Thymus (tissue), 2 donors: ENCODE measurements around the gene CPTP. TPM values are rescaled to one million over a fixed set of nuclear protein-coding genes. Genes with fewer than 3 reads are reported as not detected.

Source experiments
- polyA plus RNA-seq: library from polyadenylated mRNA; stranded (reverse); fragments of 200-250 nt; gene quantifications from one replicate; pipeline ENCODE4 v1.2.3, GENCODE V29; 2013
- total RNA-seq: library from RNA; stranded (reverse); fragments of 120-200 nt; gene quantifications from one replicate; pipeline ENCODE4 v1.2.4, GENCODE V29; 2013
- donor health status: healthy.

CPTP gene
- total and polyA plus RNA-seq, 2 donors = 8.5 to 10.3 TPM

Other genes starting within 250 kb of the CPTP start
- gene C1orf159, start 208.7 kb upstream of the CPTP start, total RNA-seq = 5.0 TPM
- 17.8 TPM for gene C1orf159, start 208.7 kb upstream of the CPTP start, polyA plus RNA-seq
- gene TTLL10, start 150.9 kb upstream of the CPTP start, total RNA-seq = 0.14 TPM
- gene TTLL10, start 150.9 kb upstream of the CPTP start, polyA plus RNA-seq = 0.27 TPM
- gene TNFRSF18, start 118.2 kb upstream of the CPTP start, total RNA-seq = 4.2 TPM
- gene TNFRSF18, start 118.2 kb upstream of the CPTP start, polyA plus RNA-seq = 29.9 TPM
- 12.7 TPM for gene TNFRSF4, start 110.6 kb upstream of the CPTP start, total RNA-seq
- gene TNFRSF4, start 110.6 kb upstream of the CPTP start, polyA plus RNA-seq = 18.8 TPM
- 37.6 TPM for gene SDF4, start 92.8 kb upstream of the CPTP start, total RNA-seq
- gene SDF4, start 92.8 kb upstream of the CPTP start, polyA plus RNA-seq = 79.1 TPM
- 16.3 TPM for gene B3GALT6, start 92.6 kb upstream of the CPTP start, total RNA-seq
- gene B3GALT6, start 92.6 kb upstream of the CPTP start, polyA plus RNA-seq = 11.8 TPM
- gene C1QTNF12, start 78.1 kb upstream of the CPTP start, total RNA-seq = 2.1 TPM
- 3.4 TPM for gene C1QTNF12, start 78.1 kb upstream of the CPTP start, polyA plus RNA-seq
- 34.7 TPM for gene UBE2J2, start 50.9 kb upstream of the CPTP start, total RNA-seq
- 67.1 TPM for gene UBE2J2, start 50.9 kb upstream of the CPTP start, polyA plus RNA-seq
- 1.7 TPM for gene SCNN1D, start 44.4 kb upstream of the CPTP start, total RNA-seq
- gene SCNN1D, start 44.4 kb upstream of the CPTP start, polyA plus RNA-seq = 12.5 TPM
- gene ACAP3, start 16.9 kb upstream of the CPTP start, total RNA-seq = 15.5 TPM
- gene ACAP3, start 16.9 kb upstream of the CPTP start, polyA plus RNA-seq = 58.8 TPM
- gene PUSL1, start 16.2 kb upstream of the CPTP start, total RNA-seq = 12.5 TPM
- gene PUSL1, start 16.2 kb upstream of the CPTP start, polyA plus RNA-seq = 10.0 TPM
- gene INTS11, start 142 bp upstream of the CPTP start, total RNA-seq = 60.8 TPM
- gene INTS11, start 142 bp upstream of the CPTP start, polyA plus RNA-seq = 216 TPM
- gene TAS1R3, start 6.5 kb downstream of the CPTP start, total RNA-seq = 0.19 TPM
- gene TAS1R3, start 6.5 kb downstream of the CPTP start, polyA plus RNA-seq = 0.37 TPM
- 19.6 TPM for gene DVL1, start 24.6 kb downstream of the CPTP start, total RNA-seq
- 40.9 TPM for gene DVL1, start 24.6 kb downstream of the CPTP start, polyA plus RNA-seq
- 2.7 TPM for gene MXRA8, start 33.8 kb downstream of the CPTP start, total RNA-seq
- 9.6 TPM for gene MXRA8, start 33.8 kb downstream of the CPTP start, polyA plus RNA-seq
- gene AURKAIP1, start 50.4 kb downstream of the CPTP start, total RNA-seq = 96.2 TPM
- gene AURKAIP1, start 50.4 kb downstream of the CPTP start, polyA plus RNA-seq = 116 TPM
- gene CCNL2, start 74.5 kb downstream of the CPTP start, total RNA-seq = 73.8 TPM
- 340 TPM for gene CCNL2, start 74.5 kb downstream of the CPTP start, polyA plus RNA-seq
- gene MRPL20, start 82.5 kb downstream of the CPTP start, total RNA-seq = 119 TPM
- 140 TPM for gene MRPL20, start 82.5 kb downstream of the CPTP start, polyA plus RNA-seq
- gene ANKRD65, start 96.5 kb downstream of the CPTP start, total RNA-seq = 7.9 TPM
- 16.0 TPM for gene ANKRD65, start 96.5 kb downstream of the CPTP start, polyA plus RNA-seq
- gene VWA1, start 110.9 kb downstream of the CPTP start, total RNA-seq = 5.1 TPM
- 16.8 TPM for gene VWA1, start 110.9 kb downstream of the CPTP start, polyA plus RNA-seq
- 0.24 TPM for gene ATAD3C, start 124.9 kb downstream of the CPTP start, total RNA-seq
- gene ATAD3C, start 124.9 kb downstream of the CPTP start, polyA plus RNA-seq = 2.8 TPM
- gene ATAD3B, start 147.0 kb downstream of the CPTP start, total RNA-seq = 14.9 TPM
- 58.9 TPM for gene ATAD3B, start 147.0 kb downstream of the CPTP start, polyA plus RNA-seq
- gene ATAD3A, start 187.4 kb downstream of the CPTP start, total RNA-seq = 20.2 TPM
- 17.5 TPM for gene ATAD3A, start 187.4 kb downstream of the CPTP start, polyA plus RNA-seq
- gene TMEM240, start 215.8 kb downstream of the CPTP start, total RNA-seq = 0.42 TPM
- 2.8 TPM for gene TMEM240, start 215.8 kb downstream of the CPTP start, polyA plus RNA-seq